Measurements from ENCODE around the gene SSR4.
A peak's percentile ranks its signal among the peaks of the same experiment; 100 is the strongest.
"Not testable (repeated sequence)": the region's sequence is repeated elsewhere in the genome, so short reads cannot be mapped to it uniquely, and the experiment has no call there.

SSR4 gene

DNA sequence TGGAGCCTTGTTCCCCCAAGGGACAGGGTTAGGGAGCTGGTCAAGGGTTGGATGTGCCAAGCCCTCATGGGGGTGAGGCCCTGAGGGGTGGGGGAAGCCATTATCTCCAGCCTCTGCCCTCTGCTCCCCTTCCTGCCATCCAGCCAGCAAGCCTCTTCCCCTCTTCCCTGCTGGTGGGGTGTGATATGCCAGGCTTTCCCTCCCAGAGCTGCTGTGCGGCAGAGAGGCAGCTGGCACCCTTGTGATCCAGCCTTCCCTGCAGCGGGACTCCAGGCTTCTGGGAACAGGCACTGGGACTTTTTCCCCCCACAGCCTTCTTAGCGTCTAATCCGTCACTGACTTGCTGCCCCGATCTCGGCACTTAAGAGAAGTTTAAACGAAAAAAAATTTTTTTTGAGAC lies 6.3 kb downstream of the SSR4 start:
- DNase-seq (ENCODE audit: low read depth): no peak

DNA sequence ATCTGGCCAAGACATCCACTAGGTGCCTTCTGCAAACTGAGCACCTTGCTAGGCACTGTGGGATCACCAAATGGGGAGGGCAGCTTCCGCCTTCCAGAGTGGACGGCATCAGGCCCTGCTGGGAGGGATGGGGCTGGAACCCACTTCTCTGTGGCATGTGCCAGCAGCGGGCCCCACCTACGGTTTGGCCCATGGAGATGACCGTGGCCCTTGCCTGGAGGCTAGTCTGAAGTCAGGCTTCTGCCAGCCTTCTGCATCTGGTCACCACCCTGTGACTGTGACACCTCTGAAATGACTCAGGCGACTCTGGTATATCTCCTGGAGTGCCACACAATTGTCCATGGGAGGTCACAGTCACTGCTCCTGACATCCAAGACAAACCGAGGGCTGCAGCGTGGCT lies 7.2 kb downstream of the SSR4 start:
- no peak for DNase-seq (ENCODE audit: low read depth)
- no peak overlapping the region for H3K4me3 ChIP-seq (ENCODE audit: low read depth, low read length)

More for the DNA sequence above, 6.3 kb downstream of the SSR4 start:
- H3K4me3 ChIP-seq (ENCODE audit: low read depth, low read length): no peak overlapping the region

DNA sequence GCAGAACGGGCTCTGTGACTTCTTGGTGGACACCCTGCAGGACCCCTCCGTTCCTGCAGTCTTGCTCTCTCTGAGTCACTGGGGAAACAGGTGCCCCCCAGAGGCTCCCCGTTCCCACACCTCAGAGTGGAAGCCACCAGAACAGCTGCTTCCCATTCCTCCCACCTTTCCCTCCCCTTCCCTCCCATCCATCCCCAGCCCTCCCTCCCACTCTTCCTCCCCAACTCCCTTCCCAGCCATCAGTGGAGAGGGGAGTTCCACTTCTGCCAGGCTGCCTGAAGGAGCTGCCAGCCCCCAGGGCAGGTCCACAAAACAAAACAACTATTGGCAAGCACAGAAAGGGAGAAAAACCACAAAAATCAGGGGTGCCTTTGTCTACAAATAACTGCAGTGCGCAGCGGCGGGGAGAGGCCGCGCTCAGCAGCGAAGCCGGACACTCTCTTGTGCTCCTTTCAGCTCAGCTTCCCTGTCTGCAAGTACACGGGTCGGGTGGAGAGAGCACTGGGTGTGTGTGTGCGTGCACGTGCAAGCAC lies 8.1 kb downstream of the SSR4 start:
- DNase-seq (ENCODE audit: low read depth): no peak
- no peak overlapping the region for H3K4me3 ChIP-seq (ENCODE audit: low read depth, low read length)

DNA sequence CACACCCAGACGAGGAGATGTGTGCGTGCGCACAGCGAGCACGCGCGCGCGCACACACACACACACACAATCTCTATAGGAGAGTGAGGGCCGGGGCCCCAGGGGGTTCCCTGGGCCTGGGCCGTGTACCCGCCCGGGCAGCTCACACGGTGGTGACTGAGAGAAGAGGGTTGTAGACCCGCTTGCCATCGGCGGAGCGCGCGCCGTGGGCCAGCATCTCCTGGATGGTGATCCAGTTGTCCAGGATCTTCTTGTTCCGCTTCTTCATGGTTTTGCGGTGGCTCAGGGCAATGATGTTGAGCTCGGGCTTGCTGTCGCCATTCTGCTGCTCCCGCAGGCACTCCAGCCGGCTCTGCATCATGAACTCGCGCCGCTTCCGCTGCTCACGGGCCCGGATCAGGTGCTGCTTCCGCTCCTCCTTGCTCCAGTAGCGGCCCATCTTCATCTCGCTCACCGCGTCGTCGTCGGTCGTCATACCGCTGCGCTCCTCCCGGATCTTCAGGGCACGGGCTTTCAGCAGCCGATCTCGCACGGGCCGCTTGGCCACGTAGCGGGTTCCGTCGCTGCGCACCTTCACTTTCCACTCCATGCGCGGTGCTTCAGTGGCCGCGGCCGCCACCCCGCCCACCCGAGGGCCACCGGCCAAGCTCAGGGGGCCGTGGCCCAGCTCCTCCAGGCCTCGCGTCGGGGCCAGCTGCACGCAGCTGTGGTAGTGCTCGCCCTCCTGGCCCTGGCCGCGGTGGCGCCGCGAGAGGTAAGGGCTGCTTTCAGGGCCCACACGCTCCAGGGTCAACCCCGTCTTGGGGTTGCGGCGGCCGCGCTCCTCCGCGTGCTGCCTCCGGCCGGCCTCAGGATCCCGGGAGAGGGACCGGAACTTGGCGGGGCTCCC lies 9.0 kb downstream of the SSR4 start:
- DNase-seq (ENCODE audit: low read depth): no peak
- H3K4me3 ChIP-seq (ENCODE audit: low read depth, low read length): no peak overlapping the region

DNA sequence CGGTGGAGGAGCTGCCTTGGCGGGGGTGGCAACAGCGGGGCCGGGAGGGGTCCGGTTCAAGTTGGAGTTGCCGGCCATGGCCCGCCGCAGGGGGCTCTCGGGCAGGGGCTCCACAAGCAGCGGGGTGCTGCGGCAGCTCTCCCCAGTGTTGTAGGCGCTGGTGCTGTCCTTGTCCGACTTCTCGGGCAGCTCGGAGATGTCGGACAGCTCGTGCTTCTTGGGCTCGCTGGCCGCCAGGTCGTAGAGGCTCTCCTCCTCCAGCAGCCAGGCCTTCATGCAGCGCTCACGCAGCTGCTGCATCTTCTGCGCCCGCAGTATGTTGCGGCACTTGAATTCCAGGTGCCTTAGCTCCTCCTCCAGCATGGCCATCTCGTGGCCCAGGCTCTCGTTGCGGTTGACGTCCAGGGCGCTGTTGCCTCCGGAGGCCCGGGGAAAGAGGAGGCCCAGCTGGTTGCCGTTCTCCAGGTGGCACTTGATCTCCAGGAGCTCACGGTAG lies 9.7 kb downstream of the SSR4 start:
- no peak overlapping the region for H3K4me3 ChIP-seq (ENCODE audit: low read depth, low read length)
- no peak for DNase-seq (ENCODE audit: low read depth)

DNA sequence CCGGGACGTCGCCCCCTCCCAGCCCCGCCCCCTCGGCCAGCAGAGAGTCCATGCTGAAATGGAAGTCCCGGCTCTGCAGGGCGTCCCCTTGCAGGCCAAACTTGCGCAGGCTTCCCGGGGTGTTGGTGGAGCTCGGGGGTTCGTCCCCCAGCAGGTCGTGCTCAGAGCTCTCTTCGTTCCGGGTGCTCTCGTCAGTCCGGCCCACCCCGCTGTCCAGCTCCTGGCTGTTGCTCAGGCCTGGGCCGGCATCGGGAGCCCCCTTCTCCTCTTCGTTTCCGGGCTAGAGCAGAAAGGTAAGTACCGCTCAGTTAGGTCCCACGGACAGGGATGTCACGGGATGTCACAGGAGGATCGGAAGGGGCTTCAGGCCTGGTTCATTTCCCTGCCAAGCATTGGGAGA lies 10.2 kb downstream of the SSR4 start:
- DNase-seq (ENCODE audit: low read depth): no peak
- no peak overlapping the region for H3K4me3 ChIP-seq (ENCODE audit: low read depth, low read length)

DNA sequence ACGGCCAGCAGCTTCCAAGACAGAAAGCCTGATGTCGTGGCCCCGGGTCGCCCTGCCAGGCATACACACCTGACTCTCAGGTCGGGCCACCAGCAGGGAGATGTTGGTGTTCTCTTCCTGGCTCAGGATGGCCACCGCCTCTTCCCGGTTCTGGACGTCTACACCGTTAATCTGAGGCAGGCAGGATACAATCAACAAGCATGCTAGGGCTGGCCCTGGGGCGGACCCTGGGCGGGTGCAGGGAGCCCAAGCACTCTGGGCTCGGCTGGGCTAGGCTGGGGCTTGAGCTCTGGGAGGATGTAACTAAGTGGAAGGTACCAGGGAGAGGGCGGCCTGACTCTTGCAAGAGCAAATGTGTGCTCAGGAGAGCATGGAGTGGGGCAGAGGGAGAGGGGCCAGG lies 11.0 kb downstream of the SSR4 start:
- no peak for DNase-seq (ENCODE audit: low read depth)
- H3K4me3 ChIP-seq (ENCODE audit: low read depth, low read length): no peak overlapping the region

DNA sequence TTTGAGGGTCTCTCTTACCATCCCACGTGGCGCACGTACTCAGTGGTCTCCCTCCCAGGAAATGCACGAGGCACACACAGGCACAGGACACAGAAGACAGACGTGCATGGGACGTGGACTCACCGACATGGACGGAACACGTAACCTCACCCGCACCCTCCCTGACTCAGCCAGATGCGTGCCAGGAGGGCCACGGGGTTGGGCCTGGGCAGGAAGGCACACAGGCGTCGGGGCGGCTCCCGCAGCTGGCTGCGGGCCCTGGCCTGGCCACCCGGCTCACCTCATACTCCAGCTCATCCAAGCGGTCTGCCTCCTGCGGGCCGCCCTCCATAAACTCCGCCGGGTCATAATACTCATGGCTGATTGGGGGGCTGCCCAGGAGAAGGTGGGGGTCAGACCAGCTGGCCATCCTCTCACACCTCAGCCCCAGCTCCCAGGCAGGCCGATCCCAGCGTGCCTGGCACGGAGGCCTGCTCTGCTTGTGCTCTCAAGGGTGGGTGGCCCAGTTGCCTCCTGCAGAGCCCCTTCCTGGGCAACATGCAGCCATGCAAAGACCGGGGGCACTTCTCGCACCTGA lies 12.6 kb downstream of the SSR4 start:
- no peak overlapping the region for H3K4me3 ChIP-seq (ENCODE audit: low read depth, low read length)
- no peak for DNase-seq (ENCODE audit: low read depth)

DNA sequence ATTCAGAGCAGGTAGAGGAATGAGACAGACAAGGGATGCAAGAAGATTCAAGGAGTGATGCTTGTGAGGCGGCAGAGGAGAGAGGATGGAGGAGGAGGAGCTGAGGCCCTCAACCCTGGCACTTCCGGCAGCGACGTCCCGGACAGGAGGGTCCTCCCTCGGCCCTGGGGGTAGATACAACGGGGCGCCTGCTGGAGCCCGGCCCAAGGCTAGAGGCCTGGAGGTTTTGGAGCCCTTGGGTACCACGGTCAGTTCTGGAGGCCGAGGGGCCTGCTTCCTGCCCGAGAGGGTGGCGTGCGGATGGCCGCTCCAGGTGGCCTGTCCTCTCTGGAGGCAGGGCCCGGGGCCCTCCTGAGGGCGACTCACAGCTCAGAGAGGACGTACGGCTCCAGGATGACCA lies 13.5 kb downstream of the SSR4 start:
- no peak overlapping the region for H3K4me3 ChIP-seq (ENCODE audit: low read depth, low read length)
- DNase-seq (ENCODE audit: low read depth): no peak

DNA sequence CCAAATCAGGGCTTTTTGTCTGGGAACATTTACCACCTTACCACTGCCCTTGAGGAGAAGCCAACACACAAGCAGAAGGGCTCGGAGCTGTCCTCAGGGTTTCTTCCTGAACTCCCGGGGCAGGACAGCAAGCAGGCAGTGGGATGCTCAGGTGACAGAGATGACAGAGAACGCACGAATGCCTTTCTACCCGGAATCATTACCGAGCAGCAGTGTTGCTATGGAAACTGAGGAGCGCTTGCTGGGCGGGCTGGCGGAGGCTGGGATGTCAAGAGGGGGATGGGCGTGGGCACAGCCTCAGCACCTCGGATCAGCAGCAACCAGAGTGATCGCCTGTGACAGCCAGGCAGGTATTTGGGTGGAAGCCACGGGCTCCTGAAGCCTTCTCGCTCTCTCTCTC lies 17.8 kb downstream of the SSR4 start:
- no peak overlapping the region for H3K4me3 ChIP-seq (ENCODE audit: low read depth, low read length)
- DNase-seq (ENCODE audit: low read depth): no peak

DNA sequence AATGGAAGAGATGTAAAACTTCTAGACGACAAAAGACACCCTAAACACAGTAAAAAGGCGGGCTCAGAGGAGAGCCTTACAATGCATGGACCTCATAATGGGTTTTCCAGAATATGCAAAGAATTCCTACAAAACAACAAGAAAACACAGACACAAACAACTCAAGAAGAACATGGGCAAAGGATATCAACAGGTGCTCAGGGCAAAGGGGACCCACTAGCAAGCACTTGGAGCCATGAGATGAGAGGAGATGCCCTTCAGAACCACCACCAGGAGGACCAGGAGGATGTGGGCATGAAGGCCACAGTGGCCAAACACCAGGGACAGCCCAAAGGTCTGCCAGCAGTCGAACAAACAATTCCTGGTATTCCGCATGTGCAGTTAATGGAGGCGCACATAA lies 18.7 kb downstream of the SSR4 start:
- no peak overlapping the region for H3K4me3 ChIP-seq (ENCODE audit: low read depth, low read length)

DNA sequence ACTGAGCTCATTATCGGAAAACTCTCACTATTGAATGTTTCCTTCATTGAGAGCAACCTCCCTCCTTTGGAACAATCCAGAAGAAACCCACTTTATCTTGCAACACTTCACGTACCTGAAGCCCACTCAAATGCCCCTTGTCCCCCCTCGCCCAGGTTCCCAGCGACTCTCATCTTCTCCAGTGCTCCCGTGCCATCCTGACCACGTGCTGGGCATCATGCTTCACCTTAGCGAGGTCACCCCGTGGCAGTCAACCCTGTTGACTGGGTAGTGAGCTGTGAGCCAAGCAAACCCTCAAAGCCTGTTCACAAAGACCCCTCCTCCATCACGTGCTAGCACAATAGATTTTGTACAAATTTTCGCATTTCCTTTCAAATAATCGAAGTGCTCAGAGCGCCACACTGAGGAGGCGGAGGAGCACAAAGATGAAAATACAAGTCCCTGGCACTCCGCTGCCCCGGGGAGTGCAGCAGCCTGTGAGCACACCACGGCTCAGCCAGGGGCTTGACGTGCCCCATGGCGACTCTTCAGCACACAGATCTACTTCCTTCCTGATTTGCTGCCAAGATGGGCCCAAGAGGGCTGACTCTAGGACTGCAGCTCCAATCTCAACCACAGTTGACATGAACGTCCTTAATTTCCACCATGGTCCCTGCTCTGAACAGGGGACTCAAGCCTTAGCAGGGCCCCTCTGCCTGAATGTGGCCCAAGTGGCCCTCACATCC lies 20.3 kb downstream of the SSR4 start:
- DNase-seq (ENCODE audit: low read depth): no peak

More for the DNA sequence above, 18.7 kb downstream of the SSR4 start:
- no peak for DNase-seq (ENCODE audit: low read depth)

DNA sequence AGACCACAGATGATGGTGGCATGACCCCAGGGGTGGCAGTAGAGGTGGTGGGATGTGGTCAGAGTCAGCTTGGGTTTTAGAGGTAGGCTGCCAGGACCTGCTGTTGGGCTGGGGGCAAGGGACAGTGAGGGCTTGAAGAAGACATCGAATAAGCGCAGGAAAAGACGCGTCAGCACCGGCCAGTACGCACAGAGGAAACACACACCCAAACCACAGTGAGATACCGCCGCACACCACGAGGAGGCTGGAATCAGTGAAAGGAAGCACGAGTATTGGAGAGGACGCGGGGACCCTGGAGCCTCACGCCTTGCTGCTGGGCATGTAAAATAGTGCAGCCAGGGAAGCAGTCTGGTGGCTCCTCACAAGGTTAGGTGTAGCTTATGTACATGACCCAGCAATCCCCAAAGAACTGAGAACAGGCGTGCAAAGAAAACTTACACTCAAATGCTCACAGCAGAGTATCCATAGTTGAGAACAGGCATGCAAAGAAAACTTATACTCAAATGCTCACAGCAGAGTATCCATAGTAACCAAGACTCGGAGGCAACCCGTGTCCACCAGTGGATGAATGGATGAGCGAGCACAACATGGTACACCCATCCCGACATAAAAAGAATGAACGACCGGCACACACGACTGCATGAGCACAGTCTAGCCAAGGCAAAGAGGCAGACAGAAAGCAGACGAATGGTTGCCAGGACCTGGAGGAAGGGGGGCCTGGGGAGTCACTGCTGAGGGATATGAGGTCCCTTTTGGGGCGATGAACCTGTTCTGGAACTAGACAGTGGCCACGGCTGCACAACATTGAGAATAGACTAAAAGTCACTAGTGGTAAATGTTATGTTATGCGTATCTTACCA lies 22.6 kb downstream of the SSR4 start:
- DNase-seq (ENCODE audit: low read depth): no peak
- H3K4me3 ChIP-seq (ENCODE audit: low read depth, low read length): no peak overlapping the region

More for the DNA sequence above, 20.3 kb downstream of the SSR4 start:
- no peak overlapping the region for H3K4me3 ChIP-seq (ENCODE audit: low read depth, low read length)

DNA sequence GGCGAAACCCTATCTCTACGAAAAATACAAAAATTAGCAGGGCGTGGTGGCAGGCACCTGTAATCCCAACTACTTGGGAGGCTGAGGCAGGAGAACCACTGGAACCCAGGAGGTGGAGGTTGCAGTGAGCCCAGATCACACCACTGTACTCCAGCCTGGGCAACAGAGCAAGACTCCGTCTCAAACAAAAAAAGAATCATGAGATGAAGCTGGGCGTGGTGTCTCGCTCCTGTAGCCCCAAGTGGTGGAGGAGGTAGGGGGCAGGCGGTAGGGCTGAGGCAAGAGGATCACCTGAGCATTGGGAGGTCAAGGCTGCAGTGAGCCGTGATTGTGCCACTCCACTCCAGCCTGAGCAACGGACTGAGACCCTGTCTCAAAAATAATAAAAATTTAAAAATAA lies 23.6 kb downstream of the SSR4 start:
- H3K4me3 ChIP-seq (ENCODE audit: low read depth, low read length); DNase-seq (ENCODE audit: low read depth): not testable (repeated sequence)

DNA sequence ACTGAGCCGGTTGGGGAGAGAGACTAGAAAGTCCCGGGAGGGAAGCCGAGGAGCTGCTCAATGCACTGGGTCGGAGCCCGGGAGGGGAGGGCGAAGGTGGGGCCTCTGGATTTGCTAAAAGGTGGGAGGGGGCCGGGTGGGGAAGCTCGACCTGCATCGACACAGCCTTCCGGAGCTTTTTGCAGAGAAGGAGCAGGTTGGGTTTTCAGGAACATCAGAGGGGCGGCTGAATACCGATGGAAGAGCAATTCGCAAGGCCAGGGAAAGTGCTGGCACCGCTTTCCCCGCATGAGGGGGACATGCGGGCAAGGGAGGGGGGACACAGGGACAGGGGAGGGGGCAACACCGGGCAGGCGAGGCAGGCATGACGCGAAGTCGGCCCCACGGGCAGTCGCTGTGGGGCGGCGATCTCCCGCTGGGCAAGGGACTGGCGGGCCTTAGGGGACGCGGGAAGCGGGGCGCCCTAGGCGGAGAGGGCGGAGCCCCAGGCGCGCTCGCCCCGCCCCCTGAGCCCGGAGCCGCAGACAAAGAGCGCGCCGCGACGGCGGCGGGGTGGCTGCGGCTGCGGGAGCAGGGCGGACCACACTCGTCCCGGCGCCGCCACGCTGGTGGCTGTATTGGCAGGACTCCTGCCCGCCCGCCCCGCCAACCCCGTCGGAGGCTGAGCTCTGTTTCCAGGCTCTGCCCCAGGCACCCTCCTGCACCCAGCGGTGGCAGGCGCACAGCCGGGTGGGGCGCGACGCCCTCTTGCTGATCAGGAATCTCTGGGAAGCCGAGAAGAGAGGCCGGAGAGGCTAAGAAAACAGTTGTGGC lies 24.3 kb downstream of the SSR4 start:
- peak overlapping the region; percentile 32 for H3K4me3 ChIP-seq (ENCODE audit: low read depth, low read length)
- no peak for DNase-seq (ENCODE audit: low read depth)

DNA sequence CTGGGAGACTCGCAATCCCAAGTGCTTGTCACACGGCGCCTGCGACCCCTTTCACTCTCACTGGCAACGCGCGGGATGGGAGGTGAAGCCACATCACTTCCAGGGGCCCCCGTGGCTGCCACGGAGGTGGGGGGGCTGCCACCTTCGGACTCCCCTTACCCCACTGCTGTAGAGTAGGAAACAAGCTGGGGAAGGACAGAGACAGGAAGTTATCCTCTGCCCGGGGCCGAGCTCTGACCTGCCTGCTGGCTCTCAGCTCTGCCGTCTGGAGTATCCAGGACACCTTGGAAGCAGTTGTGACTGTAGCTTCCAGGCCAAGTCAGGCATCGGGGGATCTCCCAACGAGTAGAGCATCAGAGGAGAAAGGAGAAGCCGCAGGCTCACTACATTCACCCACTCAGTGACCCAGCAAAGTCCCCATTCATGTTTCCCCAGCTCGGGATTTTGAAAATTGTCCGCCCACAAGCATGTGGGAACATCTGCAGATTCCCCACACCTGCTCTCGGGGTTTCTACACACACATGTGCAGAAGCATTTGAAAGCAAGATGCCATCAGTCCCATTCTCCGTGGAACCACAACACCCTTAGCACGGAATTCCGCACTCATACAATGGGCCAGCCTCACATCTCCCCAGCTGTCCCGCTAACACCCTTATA lies 25.0 kb downstream of the SSR4 start:
- peak overlapping the region; percentile 32 for H3K4me3 ChIP-seq (ENCODE audit: low read depth, low read length)
- no peak for DNase-seq (ENCODE audit: low read depth)

DNA sequence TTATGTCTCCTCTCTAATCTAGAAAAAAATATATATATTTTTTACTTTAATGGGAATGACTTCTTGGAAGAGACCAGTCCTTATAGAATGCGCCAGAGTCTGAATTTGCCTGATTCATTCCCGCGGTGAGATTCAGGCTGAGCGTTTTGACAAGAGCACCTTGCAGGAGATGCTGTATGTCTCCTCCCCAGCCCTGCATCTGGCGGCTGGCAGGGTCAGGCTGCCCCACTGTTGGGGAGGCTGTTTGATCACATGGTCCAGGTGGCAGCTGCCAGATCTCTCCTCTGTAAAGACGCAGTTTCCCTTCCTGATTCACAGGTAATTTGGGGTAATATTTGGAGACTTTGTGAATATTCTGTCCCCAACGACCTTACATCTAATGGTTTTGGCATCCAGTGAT lies 26.1 kb downstream of the SSR4 start:
- H3K4me3 ChIP-seq (ENCODE audit: low read depth, low read length): no peak overlapping the region
- no peak for DNase-seq (ENCODE audit: low read depth)

DNA sequence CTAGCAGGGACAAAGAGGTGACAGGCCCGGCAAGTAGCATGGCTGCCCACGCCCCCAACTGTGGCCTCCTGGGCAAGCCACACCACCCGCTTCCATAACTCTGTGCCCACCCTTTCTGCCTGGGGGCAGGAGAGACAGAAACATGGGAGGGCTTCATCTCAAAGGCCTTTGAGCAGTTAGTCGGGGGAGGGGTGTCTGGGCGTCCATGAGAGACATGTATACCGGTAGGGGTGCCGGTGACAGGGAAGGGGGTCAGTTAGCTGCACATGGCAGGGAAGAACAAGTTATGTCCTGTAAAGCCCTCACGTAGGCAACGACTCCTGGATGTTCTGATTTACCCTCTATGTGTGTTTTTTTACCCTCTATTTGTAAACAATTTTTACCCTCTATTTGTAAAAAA lies 26.6 kb downstream of the SSR4 start:
- no peak for DNase-seq (ENCODE audit: low read depth)
- no peak overlapping the region for H3K4me3 ChIP-seq (ENCODE audit: low read depth, low read length)
